Measurements from ENCODE around the gene SUPT16H.

- TF ChIP-seq GATA2 (IDR thresholded peaks at IDR 0.05; ENCODE audit: low read depth, low read length): no peak
- no peak for TF ChIP-seq GATA3 (IDR thresholded peaks at IDR 0.05; ENCODE audit: low read depth, low read length)
These were observed 1.7 kb downstream of the SUPT16H start for GRCh38 chr14:21382095-21382494.

Measured in SH-SY5Y (cell line).